GM06990 (cell line): ENCODE data around the gene MKLN1.

Source experiments
- DNase-seq: peaks from one replicate; pipeline ENCODE4 v3.0.0-alpha.2; 2011; ENCODE audit not compliant: insufficient read length; ENCODE audit errors: extremely low read depth
- H3K27me3 ChIP-seq: replicated peaks from 2 replicates; pipeline ENCODE4 v1.6.0; 2011; ENCODE audit warnings: low read length; ENCODE audit not compliant: control insufficient read depth, insufficient read depth
- H3K36me3 ChIP-seq: 2 replicates; pipeline ENCODE4 v1.5.1; 2011; ENCODE audit warnings: low read length; ENCODE audit not compliant: control insufficient read depth, insufficient read depth
- H3K4me3 ChIP-seq: replicated peaks from 2 replicates; pipeline ENCODE4 v1.5.1; 2011; ENCODE audit warnings: low read depth, mild to moderate bottlenecking, control low read depth, low read length
- CTCF ChIP-seq: IDR thresholded peaks from 2 replicates; pipeline ENCODE4 v1.5.1; 2011; ENCODE audit warnings: low read length, control low read depth, mild to moderate bottlenecking, inconsistent platforms; ENCODE audit not compliant: insufficient read depth, poor library complexity, severe bottlenecking

Gene MKLN1

DNA sequence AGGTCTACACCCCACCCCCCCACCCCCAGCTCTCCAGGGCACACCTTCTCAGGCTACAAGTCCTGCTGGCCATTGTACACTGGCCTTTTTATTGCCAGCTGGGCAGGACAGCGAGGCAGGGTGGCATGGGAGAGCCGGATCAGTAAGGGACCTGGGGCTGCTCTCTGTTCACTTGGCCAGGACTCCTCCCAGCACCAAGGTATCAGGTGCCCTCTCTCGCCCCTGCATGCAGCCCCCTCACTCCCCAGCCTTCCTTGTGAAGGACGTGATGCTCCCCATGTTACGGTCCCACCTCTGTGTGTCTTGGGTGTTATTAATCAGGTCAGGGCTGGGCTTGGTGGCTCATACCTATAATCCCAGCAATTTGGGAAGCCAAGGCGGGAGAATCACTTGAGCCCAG lies 202.5 kb downstream of the MKLN1 start:
- H3K36me3 ChIP-seq: no peaks in the 10 kb centered on the region
- no peak for DNase-seq
- H3K27me3 ChIP-seq: no peaks in the 10 kb centered on the region; the same call in none of the 2 replicates
- no peak for TF ChIP-seq CTCF
- H3K4me3 ChIP-seq: no peak overlapping the region

- Histone ChIP-seq H3K4me3 (no peak overlapping the region), H3K27me3 (no peaks in the 10 kb centered on the region; the same call in none of the 2 replicates), H3K36me3 (no peaks in the 10 kb centered on the region)
- no peak for TF ChIP-seq CTCF
- no peak for DNase-seq
Observed at GRCh38 chr7:131532570-131533091, 205.0 kb downstream of the MKLN1 start.

DNA sequence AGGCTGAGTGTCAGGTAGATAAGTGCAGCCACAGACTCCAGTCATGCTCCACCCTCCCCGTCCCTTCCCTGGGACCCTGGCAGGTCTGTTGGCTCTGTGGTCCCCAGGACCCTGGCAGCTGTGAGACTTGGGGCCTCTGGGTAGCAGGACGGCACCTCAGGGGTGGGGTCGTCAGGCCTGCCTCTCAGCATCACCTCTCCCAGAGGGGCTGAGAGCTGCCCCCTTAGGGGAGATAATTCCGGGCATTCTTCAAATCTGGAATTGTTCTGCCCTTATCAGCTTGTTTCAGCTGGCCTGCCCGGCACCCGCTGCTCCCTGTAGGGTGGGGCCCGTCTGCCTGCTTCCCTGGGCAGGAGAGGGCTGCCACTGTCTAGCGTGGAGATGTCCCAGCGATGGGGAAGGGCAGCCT lies 205.5 kb downstream of the MKLN1 start:
- DNase-seq: no peak
- no peak for TF ChIP-seq CTCF
- Histone ChIP-seq H3K36me3 (no peaks in the 10 kb centered on the region), H3K4me3 (no peak overlapping the region), H3K27me3 (no peaks in the 10 kb centered on the region; the same call in none of the 2 replicates)

DNA sequence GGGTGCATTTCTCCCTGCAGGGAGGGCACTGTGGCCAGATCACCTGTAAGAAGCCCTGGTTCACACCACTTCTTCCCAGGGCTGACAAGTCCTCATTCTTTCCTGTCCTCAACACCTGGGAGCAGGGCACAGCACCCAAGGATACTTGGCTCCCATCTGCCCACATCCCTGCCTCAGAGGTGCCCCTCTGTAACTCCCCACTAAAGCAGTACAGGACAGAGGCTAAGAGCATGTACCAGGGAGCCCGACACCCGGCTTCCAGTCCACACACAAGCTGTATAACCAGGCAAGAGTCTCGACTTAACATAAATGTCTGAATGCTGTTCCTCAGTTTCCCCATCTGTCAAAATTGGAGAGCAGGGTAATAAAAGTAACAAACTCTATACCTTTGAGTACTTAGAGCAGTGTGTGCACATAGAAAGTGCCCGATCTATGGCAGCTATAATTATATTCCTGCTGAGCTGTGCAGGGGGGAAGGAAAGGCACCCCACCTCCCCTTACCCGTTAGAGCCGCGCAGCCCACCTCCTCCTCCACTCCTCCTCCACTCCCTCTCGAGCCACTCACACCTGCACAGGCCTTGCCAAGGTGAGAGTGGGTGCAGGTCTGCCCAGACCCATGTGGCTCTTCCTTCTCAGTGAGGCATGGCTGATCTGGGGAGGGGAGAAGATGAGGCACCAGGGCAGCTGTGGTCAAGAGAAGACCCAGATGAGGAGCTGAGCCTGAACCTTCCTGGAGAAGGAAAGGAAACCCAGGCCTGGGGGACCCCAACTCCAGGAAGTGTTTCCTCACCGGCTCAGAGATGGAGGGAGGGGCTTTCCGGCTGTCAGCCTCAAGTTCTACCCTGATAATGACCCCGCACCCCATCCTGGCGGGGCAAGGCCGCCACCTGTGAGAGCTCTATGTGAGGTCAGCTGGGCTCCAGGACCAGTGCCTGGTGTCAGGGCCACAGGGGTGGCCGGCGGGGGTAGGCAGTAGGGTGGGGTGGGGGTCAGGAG lies 206.2 kb downstream of the MKLN1 start:
- no peaks in the 10 kb centered on the region for H3K36me3 ChIP-seq
- no peak overlapping the region for H3K4me3 ChIP-seq
- H3K27me3 ChIP-seq: no peaks in the 10 kb centered on the region; the same call in none of the 2 replicates
- no peak for DNase-seq
- no peak for TF ChIP-seq CTCF

DNA sequence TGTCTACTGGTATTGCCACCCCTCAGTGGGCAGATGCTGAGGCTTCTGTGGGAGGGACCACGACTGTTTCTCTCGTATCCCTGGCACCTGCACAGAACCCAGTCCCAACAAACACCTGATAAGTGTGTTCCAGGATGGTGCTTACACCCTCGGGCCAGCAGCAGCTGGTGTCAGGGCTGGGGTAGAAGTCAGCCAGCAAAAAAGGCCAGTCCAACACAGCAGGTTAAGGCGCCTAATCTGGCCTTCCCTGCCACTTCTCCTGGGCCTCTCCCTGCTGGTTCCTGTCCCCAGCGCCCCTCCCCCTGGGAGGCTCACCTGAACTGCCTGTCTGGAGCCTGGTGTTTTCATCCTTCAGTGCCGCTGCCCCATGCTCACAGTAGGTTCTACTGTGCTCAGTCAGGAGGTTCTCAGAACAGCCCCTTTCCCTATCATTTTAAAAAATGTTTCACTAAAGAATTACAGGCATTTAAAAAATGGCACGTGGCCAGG lies 208.7 kb downstream of the MKLN1 start:
- no peak for DNase-seq
- no peak for TF ChIP-seq CTCF
- no peak overlapping the region for H3K4me3 ChIP-seq
- no peaks in the 10 kb centered on the region for H3K36me3 ChIP-seq
- H3K27me3 ChIP-seq: no peaks in the 10 kb centered on the region; the same call in 1 of the 2 replicates
